K562 (cell line): ENCODE data around the gene UBE2G2. TPM values are rescaled to one million over a fixed set of nuclear protein-coding genes. Genes with fewer than 3 reads are reported as not detected.

Experiments used
- ATAC-seq: fragments of 200-7000 bp; cut with Tn5 transposase; 3 replicates; pipeline ENCODE4 v1.9.1; 2020; ENCODE audit warnings: moderate library complexity
- BruUV-seq: library from RNA; stranded (reverse); fragments of 400-500 nt; replicated peaks from 2 replicates; lab custom pipeline; 2021; lab: Mats Ljungman, UMichigan
- CTCF ChIA-PET: fragments of 300-600 bp; formaldehyde crosslinking; extraction: SDS; loops from one replicate; lab custom pipeline; 2021; ENCODE audit warnings: low intra/inter-chr PET ratio; lab: Yijun Ruan, JAX
- POLR2A ChIA-PET: fragments of 300-600, 350-650 bp; sonication (Branson Sonifier 250); formaldehyde crosslinking; extraction: SDS; loops from one replicate; lab custom pipeline; 2021; ENCODE audit warnings: antibody characterized with exemption, inconsistent platforms; lab: Yijun Ruan, JAX
- DNase-seq, 4 experiments: peaks; one replicate each; pipeline versions ENCODE4 v3.0.0 to v3.0.0-alpha.2; 2011 to 2018; ENCODE audit warnings: low spot score in 3 of 4, mixed read lengths in 3 of 4; ENCODE audit errors: extremely low read depth in 1 of 4
- FAIRE-seq: peaks from 2 replicates; lab custom pipeline; 2011; peaks lifted over from hg19 to GRCh38; lab: Jason Lieb, UNC
- H2AFZ ChIP-seq: 2 replicates; pipeline ENCODE4 v1.6.0; 2011; ENCODE audit warnings: low read depth, low read length, control low read depth, inconsistent platforms
- H3K27ac ChIP-seq: fragments of 200-600 bp; 3 replicates; pipeline ENCODE4 v1.8.0; 2011; ENCODE audit warnings: low read depth, mild to moderate bottlenecking, control low read depth, inconsistent platforms, low read length, moderate library complexity, mixed read lengths; ENCODE audit errors: extremely low read depth
- H3K27me3 ChIP-seq, 2 experiments: fragments of 300-600 bp in 1 of 2; 2 replicates in 1 of 2; 3 replicates in 1 of 2; pipeline versions ENCODE4 v1.6.0 to v1.8.0; 2011; ENCODE audit warnings: inconsistent platforms in 2 of 2, low read length in 2 of 2, mild to moderate bottlenecking in 1 of 2, mixed read lengths in 1 of 2, moderate library complexity in 1 of 2; ENCODE audit not compliant: control insufficient read depth in 2 of 2, insufficient read depth in 2 of 2
- H3K36me3 ChIP-seq: fragments of 300-600 bp; 3 replicates; pipeline ENCODE4 v1.8.0; 2011; ENCODE audit warnings: mild to moderate bottlenecking, low read length, inconsistent platforms; ENCODE audit not compliant: control insufficient read depth, insufficient read depth
- H3K4me1 ChIP-seq, 2 experiments: fragments of 200-600 bp in 1 of 2; replicated peaks in 1 of 2; 2 replicates in 1 of 2; 3 replicates in 1 of 2; pipeline versions ENCODE4 v1.5.1 to v1.8.0; 2011; ENCODE audit warnings: inconsistent platforms in 2 of 2, low read length in 2 of 2, mild to moderate bottlenecking in 1 of 2, mixed read lengths in 1 of 2, moderate library complexity in 1 of 2; ENCODE audit not compliant: control insufficient read depth in 2 of 2, insufficient read depth in 2 of 2
- H3K4me2 ChIP-seq: 2 replicates; pipeline ENCODE4 v1.6.1; 2011; ENCODE audit warnings: low read length, control low read depth, inconsistent platforms, mixed read lengths; ENCODE audit not compliant: insufficient read depth
- H3K4me3 ChIP-seq: fragments of 200-600 bp; sonication (generic), shearing (Covaris generic); 2 replicates; pipeline ENCODE4 v1.5.1; 2016; ENCODE audit warnings: control low read depth, inconsistent platforms
- H3K79me2 ChIP-seq: fragments of 200-600 bp; 3 replicates; pipeline ENCODE4 v1.8.0; 2011; ENCODE audit warnings: low read length, inconsistent platforms; ENCODE audit not compliant: control insufficient read depth, insufficient read depth
- H3K9ac ChIP-seq, 2 experiments: 2 replicates each; pipeline versions ENCODE4 v1.6.0 to v1.6.1; 2011; ENCODE audit warnings: low read depth in 2 of 2, low read length in 2 of 2, control low read depth in 1 of 2, inconsistent platforms in 1 of 2, mild to moderate bottlenecking in 1 of 2, mixed read lengths in 1 of 2; ENCODE audit not compliant: insufficient read depth in 1 of 2
- H3K9me1 ChIP-seq: one replicate; pipeline ENCODE4 v1.6.0; 2011; ENCODE audit warnings: inconsistent platforms, mild to moderate bottlenecking, low read length, moderate library complexity; ENCODE audit not compliant: control insufficient read depth, insufficient read depth
- H3K9me3 ChIP-seq: replicated peaks from 2 replicates; pipeline ENCODE4 v1.5.1; 2011; ENCODE audit warnings: low read depth, low read length, inconsistent platforms; ENCODE audit not compliant: control insufficient read depth, insufficient read depth
- H4K20me1 ChIP-seq: replicated peaks from 2 replicates; pipeline ENCODE4 v1.6.1; 2011; ENCODE audit warnings: low read length, inconsistent platforms, mixed read lengths; ENCODE audit not compliant: control insufficient read depth, insufficient read depth
- CBFB ChIP-seq: sonication (generic); formaldehyde crosslinking; IDR thresholded peaks from 2 replicates; pipeline ENCODE4 v1.4.0; 2020; ENCODE audit warnings: mild to moderate bottlenecking, missing genetic modification reagents
- E2F4 ChIP-seq: sonication (generic); formaldehyde crosslinking; IDR thresholded peaks from 2 replicates; pipeline ENCODE4 v1.8.0; 2022; ENCODE audit warnings: mild to moderate bottlenecking, low read depth, missing genetic modification reagents
- ETV5 ChIP-seq: sonication (generic); formaldehyde crosslinking; IDR thresholded peaks from 2 replicates; pipeline ENCODE4 v1.4.0; 2020; ENCODE audit warnings: low read depth, mild to moderate bottlenecking, missing genetic modification reagents
- ZNF133 ChIP-seq: fragments of 250-450 bp; sonication (Bioruptor Pico); IDR thresholded peaks from 2 replicates; pipeline ENCODE4 v1.4.0; 2020; ENCODE audit warnings: mild to moderate bottlenecking
- ZNF740 ChIP-seq, 3 experiments: fragments of 200-800 bp in 1 of 3; sonication (Bioruptor generic) in 1 of 3; sonication (generic) in 1 of 3; formaldehyde crosslinking in 1 of 3; IDR thresholded peaks; 2 replicates each; pipeline versions ENCODE4 v1.6.1 to v1.8.0; 2016 to 2022; ENCODE audit warnings: mild to moderate bottlenecking in 2 of 3, missing compliant biosample characterization in 2 of 3, missing genetic modification characterization in 2 of 3, missing genetic modification reagents in 1 of 3
- WGBS: fragments of 100-300 bp; shearing (Covaris generic); methylation state at CpG from one replicate; pipeline ENCODE4 v1.1.6; 2016; ENCODE audit warnings: low coverage, mixed read lengths; ENCODE audit not compliant: insufficient coverage; ENCODE audit errors: missing lambda C conversion rate; 5-methylcytosine and 5-hydroxymethylcytosine counted together
- in situ Hi-C: fragments of 300-500 bp; cut with MboI; formaldehyde crosslinking; loops from 4 replicates; pipeline ENCODE4 v1.15.0; 2018; ENCODE audit warnings: inconsistent platforms, mixed read lengths
- intact Hi-C: fragments of 100-400 bp; cut with micrococcal nuclease; formaldehyde crosslinking; loops from 2 replicates; pipeline ENCODE4 v1.14.2; 2022
- polyA plus RNA-seq, 8 experiments: library from polyadenylated mRNA; depleted of rRNA in 4 of 8; stranded (reverse) in 5 of 8; unstranded in 3 of 8; fragments of >200 nt; fragmentation: Nextera tagmentation in 2 of 8; fragmentation: Illumina TruSeq in 1 of 8; extraction: Ambion mirVana in 2 of 8; extraction: Trizol in 1 of 8; gene quantifications; 2 replicates each; pipeline versions ENCODE4 v1.2.1 to v1.2.3, GENCODE V29; 2011 to 2014; ENCODE audit warnings: inconsistent platforms in 1 of 8, missing spikeins in 1 of 8
- total RNA-seq, 7 experiments: library from RNA; depleted of rRNA in 6 of 7; stranded (reverse); fragments of >200 nt in 6 of 7; fragmentation: Illumina TruSeq in 2 of 7; extraction: Trizol in 2 of 7; gene quantifications; 2 replicates each; pipeline versions ENCODE4 v1.2.1 to v1.2.3, GENCODE V29; 2011 to 2021; ENCODE audit warnings: low replicate concordance in 1 of 7

UBE2G2 gene
- total and polyA plus RNA-seq, 9 of the 15 experiments (the other 6 are each of a cell fraction or from before 2014, with no cell fraction given): 47.5 to 225 (median 140) TPM

DNA sequence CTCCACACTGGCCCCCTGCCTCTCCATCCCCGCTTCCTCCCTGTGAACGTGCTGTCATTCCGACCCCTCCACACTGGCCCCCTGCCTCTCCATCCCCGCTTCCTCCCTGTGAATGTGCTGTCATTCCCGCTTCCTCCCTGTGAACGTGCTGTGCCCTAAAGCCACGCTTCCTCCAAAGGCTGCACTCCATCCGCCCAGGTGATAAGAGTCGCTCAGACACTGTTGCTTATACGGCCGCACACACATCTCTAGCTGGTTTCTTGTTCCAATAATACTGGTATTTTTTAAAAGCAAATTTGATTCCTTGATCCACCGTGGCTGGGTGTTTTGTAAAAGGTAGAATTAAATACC, 51.0 kb downstream of the UBE2G2 start:
- Histone ChIP-seq H3K9me1 (no peaks in the 10 kb centered on the region), H3K4me2 (no peak overlapping the region), H2AFZ (no peak overlapping the region), H3K9ac (no peak overlapping the region), H4K20me1 (0 out of 2 replicates have a peak, but pooled peaks cover 3% of the 10 kb centered on the region), H3K36me3 (no peaks in the 10 kb centered on the region), H3K4me3 (no peak overlapping the region), H3K4me1 (peaks cover 0 to 42% of the 10 kb centered on the region in 2 experiments; a peak in 2 of 5 replicates), H3K27me3 (peaks cover 56 to 79% of the 10 kb centered on the region in 2 experiments), H3K27ac (no peak overlapping the region), H3K79me2 (no peaks in the 10 kb centered on the region), H3K9me3 (no peaks in the 10 kb centered on the region; the same call in 1 of the 2 replicates)
- ChIA-PET CTCF (no interaction called here), POLR2A (interaction anchor here (0.5 kb wide), 1 partner anchor 925 kb away, joined by 3 read pairs; no protein-coding TSS in a partner anchor)
- WGBS: 10% methylated on average over 10 of the region's 12 CpGs
- no TSS peak for BruUV-seq
- FAIRE-seq: no peak
- in situ Hi-C loops (no loop called here), intact Hi-C loops (no loop called here)
- no peak for DNase-seq
- no peak for ATAC-seq
- TF ChIP-seq E2F4 (CRISPR knock-in tag) (no peak), ZNF133 (CRISPR knock-in tag) (no peak), CBFB (no peak), ETV5 (CRISPR knock-in tag) (no peak), ZNF740 (CRISPR knock-in tag; IDR thresholded peaks at IDR 0.05) (no peak), ZNF740 (tag; IDR thresholded peaks at IDR 0.05) (no peak)
